SIG-M5 treated with dmso at 0.1 percent for 504 hours (cell line): ENCODE data around the gene IQSEC3.
A peak's percentile ranks its signal among the peaks of the same experiment; 100 is the strongest.

Experiments
- DNase-seq: peaks from one replicate; lab custom pipeline; 2025; ENCODE audit not compliant: unreplicated experiment; lab: John Stamatoyannopoulos, UW

Gene IQSEC3

DNA sequence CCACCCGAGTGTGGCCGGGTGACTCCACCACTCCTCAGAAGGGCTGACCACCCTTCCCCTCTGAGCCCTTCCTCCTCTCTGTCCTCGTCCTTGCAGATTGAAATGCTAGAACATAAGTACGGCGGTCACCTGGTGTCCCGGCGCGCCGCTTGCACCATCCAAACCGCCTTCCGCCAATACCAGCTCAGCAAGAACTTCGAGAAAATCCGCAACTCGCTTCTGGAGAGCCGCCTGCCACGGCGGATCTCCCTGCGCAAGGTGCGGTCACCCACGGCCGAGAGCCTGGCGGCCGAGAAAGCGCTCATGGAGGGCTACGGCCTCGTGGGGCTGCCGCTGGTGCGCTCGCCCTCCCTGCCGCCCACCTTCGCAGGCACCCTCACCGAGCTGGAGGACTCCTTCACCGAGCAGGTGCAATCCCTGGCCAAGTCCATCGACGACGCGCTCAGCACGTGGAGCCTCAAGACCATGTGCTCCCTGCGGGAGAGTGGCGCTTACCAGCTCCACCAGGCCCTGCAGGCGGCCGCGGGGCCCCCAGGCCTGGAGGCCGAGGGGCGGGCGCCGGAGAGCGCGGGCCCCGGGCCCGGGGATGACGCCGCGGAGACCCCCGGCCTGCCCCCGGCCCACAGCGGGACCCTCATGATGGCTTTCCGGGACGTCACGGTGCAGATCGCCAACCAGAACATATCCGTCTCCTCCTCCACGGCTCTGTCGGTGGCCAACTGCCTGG, 71.8 kb downstream of the IQSEC3 start:
- DNase-seq, result no peak

- no peak for DNase-seq
Observed at GRCh38 chr12:138898-139534, 72.4 kb downstream of the IQSEC3 start.

GRCh38 chr12:139585-139984, 73.0 kb downstream of the IQSEC3 start:
- DNase-seq, result no peak

DNA sequence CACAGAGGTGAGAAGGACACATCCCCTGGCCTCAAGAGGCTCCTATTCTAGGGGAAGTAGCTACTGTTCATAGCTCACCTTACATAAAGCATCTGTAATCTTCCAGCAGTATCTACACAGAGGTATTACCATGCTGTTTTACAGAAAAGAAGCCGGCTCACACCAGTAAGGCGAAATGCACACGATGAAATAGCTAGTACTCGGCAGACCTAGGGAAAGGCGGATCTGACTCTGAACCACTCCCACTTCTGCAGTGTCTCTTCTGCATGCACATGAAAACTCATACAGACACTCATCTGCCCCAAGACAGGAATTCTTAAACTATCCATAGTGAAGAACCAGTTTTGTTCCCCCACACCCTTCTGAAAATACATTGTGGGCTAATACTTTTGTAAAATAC, 73.6 kb downstream of the IQSEC3 start:
- DNase-seq, result no peak

GRCh38 chr12:143964-144649, 77.5 kb downstream of the IQSEC3 start:
- DNase-seq, result no peak

GRCh38 chr12:144650-145284, 78.2 kb downstream of the IQSEC3 start:
- DNase-seq, result no peak

DNA sequence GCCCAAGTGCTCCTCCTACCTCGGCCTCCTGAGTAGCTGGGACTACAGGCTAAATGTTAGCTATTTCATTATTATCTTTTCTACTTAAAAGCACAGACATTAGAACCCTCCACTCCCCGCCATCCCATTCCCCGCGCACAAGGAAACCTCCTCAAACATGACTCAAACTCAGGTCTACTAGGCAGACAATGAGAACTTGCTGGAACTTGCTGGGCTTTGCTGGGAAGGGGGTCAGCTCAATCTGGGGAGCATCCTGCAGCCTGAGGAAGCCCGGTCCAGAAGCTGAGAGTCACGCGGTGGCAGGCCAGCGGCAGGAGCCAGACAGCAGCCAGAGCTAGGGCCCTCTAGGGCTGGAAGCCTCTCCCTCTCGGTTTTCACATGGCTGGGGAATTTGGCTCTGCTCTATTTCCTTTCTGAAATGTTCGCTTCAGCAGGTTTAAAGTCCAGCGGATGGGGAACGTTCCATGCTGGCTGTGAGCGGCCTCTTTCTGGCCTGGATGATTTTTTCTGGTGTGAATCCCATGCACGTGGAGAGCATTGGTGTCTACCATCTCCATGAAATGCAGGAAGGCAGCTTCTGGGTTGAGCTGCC, 78.9 kb downstream of the IQSEC3 start:
- no peak for DNase-seq

DNA sequence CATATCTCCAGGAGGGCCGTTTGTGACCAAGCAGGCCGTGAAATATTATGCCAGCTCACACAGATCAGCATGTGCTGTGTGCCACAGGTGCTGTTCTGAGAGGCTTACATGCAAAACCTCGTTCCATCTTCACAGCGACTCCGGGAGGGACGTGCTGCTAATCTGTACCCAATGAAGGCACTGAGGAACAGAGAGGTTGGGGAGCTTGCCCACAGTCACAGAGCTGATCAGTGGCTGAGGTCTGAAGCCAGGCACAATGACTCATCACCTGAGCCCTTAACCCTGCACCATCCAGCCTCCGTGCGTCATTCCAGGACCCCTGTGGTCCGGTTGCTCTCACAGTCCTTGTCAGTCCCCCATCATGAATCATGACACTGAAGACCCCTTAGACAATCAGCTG, 80.7 kb downstream of the IQSEC3 start:
- DNase-seq, result no peak

GRCh38 chr12:148676-149416, 82.3 kb downstream of the IQSEC3 start:
- no peak for DNase-seq

DNA sequence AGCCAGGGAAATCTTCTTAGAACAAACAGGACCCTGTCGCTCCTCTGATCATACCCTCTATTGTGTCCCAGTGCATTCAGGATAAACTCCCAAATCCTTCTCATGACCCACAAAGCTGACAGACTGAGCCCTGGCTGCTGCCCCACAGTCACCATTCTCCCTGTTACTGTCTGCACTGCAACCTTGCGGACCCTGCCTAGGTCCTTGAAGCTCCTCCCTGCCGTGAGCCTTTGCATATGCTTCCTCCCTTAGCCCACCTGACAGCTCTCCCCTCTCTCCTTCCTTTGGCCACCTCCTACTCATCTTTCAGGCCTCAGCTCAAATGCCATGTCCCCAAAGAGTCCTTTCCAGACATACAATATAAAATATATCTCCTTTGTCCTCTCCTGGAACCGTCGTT, 85.0 kb downstream of the IQSEC3 start:
- DNase-seq, result no peak

GRCh38 chr12:152440-152839, 85.9 kb downstream of the IQSEC3 start:
- DNase-seq, result peak; percentile 18

GRCh38 chr12:153080-153746, 86.6 kb downstream of the IQSEC3 start:
- peak; percentile 73 for DNase-seq

DNA sequence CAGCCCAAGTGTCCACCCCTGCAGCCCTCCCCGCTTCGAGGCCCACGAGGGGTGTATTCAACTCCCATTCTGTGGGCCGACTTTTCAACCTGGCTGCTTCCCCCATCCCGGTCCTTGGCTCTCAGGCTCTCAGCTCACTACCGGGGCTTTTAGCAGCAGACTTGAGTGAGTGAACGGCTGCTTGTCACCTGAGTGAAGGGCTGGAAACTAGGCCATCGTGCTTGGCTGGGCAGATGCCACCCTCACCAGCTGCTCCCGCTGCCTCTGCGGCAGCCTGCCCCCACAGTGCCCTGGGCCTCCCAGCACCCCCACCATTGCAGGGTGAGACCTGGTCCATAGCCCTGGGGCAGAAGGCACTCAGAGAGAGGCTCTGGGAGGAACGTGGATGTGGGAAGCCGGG, 87.5 kb downstream of the IQSEC3 start:
- no peak for DNase-seq

GRCh38 chr12:155006-155405, 88.4 kb downstream of the IQSEC3 start:
- DNase-seq, result no peak

- DNase-seq, result no peak
Observed at GRCh38 chr12:155646-156045, 89.1 kb downstream of the IQSEC3 start.

GRCh38 chr12:156945-157344, 90.4 kb downstream of the IQSEC3 start:
- no peak for DNase-seq

- no peak for DNase-seq
Observed at GRCh38 chr12:157644-158043, 91.1 kb downstream of the IQSEC3 start.

DNA sequence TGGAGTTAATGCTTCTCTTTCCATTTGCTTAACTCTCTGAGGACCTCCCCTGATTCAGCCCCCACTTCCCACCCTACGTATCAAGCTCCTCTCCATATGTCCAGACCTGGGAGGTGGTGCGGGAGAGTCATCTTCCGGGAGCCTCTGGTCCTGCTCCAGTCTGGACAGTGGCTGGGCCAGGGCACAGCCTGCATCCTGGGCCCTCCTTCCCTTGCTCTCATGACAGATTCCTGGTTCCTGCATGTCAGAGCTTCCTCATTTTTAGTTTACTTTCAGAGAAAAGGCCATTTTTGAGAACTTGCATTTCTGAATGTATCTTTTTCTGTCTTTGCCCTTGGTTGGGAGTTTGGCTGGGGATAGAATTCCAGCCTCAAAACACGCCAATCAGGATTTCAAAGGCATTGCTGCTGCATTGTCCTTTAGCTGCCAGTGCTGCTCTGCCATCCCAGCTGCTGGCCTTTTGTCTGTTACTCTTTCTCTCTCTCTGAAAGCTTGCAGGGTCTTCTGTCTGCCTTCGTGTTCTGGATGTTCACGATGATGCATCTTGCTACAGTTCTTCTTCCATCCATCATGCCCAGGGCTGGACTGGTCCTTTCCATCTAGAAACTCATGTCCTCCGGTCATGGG, 92.7 kb downstream of the IQSEC3 start:
- no peak for DNase-seq

DNA sequence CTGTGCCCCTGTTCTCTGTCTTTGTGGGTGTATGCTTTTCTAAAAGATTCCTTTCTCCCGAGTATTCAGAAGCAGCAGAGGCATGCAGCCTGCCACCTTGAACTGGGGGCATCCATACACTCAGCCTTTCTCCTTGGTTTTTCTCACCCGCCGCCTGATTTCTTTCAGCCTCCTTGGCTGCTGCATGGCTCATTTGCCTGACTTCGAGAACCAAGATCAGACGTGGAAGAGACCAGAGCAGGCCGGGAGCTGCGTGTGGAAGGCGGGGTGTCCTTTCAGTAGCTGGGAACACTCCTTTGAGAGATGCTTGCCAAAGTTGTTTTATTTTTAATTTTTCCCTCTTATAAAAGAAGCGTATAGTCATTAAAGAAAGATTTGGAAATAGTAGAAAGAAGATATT, 94.3 kb downstream of the IQSEC3 start:
- no peak for DNase-seq

- DNase-seq, result no peak
Observed at GRCh38 chr12:161823-162222, 95.3 kb downstream of the IQSEC3 start.
